ENCODE results near the gene CABP7.

GRCh38 chr22:29702000-29702930, 17.5 kb upstream of the CABP7 start:
- TF ChIP-seq EZH2 (IDR thresholded peaks at IDR 0.05; ENCODE audit: low read depth, unreplicated experiment): no peak
- no peak for TF ChIP-seq CTCF (conservative IDR thresholded peaks at IDR 0.05; ENCODE audit: low read depth in 2 of 2)
- TF ChIP-seq REST (IDR thresholded peaks at IDR 0.05; ENCODE audit: unreplicated experiment): no peak
